Upper lobe of left lung (tissue), 4 donors: ENCODE results near the gene CRISP2.

Source experiments
- CTCF ChIP-seq, 6 experiments: fragments of 450-650 bp in 4 of 6; fragments of 200-600 bp in 2 of 6; sonication (generic) in 2 of 6; IDR thresholded peaks; one replicate each; pipeline ENCODE4 v1.5.1; 2016 to 2019; ENCODE audit warnings: antibody characterized with exemption in 6 of 6
- POLR2AphosphoS5 ChIP-seq, 2 donors: sonication (generic); formaldehyde crosslinking; IDR thresholded peaks; one replicate each; pipeline ENCODE4 v1.5.1; 2017; ENCODE audit warnings: antibody characterized with exemption in 2 of 2

DNA sequence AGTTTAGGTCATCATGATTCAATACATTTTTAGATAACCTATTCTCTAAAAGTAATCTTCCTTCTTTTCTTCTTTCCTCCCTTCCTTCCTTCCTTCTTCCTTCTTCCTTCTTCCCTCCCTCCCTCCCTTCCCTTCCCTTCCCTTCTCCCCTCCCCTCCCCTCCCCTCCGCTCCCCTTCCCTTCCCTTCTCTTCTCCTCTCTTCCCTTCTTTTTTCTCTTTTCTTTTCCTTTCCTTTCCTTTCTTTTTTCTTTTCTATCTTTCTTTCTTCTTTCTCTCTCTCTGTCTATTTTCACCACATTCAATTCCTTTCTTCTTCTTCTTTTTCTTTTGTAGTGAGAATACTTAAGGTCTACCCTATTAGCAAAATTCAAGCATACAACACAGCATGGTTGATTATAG lies 59.4 kb downstream of the CRISP2 start:
- no peak for TF ChIP-seq POLR2AphosphoS5 (IDR thresholded peaks at IDR 0.05)
- TF ChIP-seq CTCF (IDR thresholded peaks at IDR 0.05): no peak
